GM12865 (cell line): ENCODE data around the gene DOCK1.

ENCODE experiments used
- DNase-seq: peaks from one replicate; pipeline ENCODE4 v3.0.0; 2010; ENCODE audit warnings: low read depth
- H3K4me3 ChIP-seq: 2 replicates; pipeline ENCODE4 v1.5.1; 2011; ENCODE audit warnings: mild to moderate bottlenecking, low read depth, low read length, control low read depth
- TF ChIP-seq, protein P1 (sequence below): IDR thresholded peaks from 2 replicates; pipeline ENCODE4 v1.5.1; 2011; ENCODE audit warnings: low read length, control low read depth, low read depth, inconsistent platforms; ENCODE audit not compliant: insufficient read depth; ENCODE audit errors: missing control alignments

Gene DOCK1

DNA sequence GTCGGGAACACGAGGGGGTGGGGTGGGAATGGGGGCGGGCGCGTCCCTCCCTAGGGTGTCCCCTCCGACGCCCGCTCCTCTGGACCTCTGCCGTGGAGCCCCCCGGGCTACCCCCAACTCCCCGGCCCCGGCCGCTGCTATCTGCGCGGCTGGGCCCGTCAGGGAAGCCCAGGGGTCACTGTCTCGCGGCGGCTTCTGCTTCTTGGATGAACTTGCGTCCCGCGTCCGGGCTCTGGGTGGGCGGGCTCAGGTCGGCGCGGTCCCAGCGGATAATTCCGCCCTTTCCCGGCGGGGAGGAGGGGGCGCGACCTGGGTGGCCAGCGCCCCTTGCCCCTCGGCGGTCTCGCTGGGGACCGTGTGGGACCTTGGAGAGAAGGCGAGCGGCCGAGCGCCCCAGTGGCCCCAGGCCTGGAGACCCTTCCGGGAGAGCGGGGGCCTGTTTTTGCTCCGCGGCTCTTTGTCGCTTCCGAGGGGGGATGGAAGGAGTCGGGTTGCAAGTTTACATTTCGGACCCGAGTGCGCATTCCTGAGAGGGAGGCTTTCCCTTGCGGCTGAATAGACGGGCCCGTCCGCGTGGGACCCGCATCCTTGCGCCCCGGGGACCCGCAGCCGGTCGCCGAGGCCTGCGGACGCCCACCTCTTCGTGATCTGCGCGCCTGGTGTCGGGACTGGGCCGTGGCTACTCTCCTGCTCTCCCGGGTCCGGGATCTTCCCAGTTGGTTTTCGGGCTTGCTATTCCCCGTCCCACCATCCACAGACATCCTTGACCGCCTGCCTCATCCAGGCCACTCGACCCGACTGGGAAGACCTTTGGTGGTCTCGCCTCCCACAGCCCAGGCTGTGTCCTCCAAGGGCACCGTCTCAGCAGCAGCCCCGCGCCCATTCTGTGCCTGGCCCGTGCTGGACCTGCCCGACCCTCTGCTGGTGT lies 812 bp downstream of the DOCK1 start:
- no peak overlapping the region for H3K4me3 ChIP-seq
- TF ChIP-seq, protein P1, sequence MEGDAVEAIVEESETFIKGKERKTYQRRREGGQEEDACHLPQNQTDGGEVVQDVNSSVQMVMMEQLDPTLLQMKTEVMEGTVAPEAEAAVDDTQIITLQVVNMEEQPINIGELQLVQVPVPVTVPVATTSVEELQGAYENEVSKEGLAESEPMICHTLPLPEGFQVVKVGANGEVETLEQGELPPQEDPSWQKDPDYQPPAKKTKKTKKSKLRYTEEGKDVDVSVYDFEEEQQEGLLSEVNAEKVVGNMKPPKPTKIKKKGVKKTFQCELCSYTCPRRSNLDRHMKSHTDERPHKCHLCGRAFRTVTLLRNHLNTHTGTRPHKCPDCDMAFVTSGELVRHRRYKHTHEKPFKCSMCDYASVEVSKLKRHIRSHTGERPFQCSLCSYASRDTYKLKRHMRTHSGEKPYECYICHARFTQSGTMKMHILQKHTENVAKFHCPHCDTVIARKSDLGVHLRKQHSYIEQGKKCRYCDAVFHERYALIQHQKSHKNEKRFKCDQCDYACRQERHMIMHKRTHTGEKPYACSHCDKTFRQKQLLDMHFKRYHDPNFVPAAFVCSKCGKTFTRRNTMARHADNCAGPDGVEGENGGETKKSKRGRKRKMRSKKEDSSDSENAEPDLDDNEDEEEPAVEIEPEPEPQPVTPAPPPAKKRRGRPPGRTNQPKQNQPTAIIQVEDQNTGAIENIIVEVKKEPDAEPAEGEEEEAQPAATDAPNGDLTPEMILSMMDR = no peak
- no peak for DNase-seq

DNA sequence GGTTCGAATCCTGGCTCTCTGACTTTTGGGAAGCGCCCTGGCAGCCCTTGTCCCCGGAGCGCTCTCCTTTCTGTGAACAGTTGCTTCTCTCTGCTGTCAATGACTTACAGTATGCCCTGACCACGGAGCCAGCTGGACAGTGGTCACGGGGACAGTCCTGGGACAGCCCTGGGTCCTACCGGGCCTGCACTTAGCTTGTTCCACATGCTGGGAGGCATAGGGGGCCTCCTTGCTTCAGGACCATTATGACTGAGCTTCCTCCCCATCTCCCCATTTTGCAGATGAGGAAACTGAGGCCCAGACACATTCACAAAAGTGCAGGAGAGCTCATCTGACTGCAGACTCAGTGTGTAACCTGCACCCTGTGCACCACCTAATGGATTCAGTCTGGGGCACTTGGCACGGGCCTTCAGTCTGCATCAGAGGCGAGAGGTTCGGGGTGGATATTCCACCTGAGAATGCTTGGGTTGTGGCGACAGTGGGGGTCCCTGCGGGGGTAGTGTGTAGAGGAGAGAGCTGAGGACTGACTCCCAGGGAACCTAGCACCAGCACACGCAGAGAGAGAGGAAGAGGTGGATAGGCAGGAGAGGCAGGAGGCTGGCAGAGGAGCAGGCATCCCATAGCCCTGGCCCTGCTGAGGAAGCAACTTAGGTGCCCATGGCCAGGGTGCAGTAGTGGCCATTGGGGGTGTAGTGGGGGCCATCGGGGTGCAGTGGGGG lies 1.6 kb downstream of the DOCK1 start:
- no peak overlapping the region for H3K4me3 ChIP-seq
- DNase-seq = no peak
- TF ChIP-seq, protein P1 = no peak

DNA sequence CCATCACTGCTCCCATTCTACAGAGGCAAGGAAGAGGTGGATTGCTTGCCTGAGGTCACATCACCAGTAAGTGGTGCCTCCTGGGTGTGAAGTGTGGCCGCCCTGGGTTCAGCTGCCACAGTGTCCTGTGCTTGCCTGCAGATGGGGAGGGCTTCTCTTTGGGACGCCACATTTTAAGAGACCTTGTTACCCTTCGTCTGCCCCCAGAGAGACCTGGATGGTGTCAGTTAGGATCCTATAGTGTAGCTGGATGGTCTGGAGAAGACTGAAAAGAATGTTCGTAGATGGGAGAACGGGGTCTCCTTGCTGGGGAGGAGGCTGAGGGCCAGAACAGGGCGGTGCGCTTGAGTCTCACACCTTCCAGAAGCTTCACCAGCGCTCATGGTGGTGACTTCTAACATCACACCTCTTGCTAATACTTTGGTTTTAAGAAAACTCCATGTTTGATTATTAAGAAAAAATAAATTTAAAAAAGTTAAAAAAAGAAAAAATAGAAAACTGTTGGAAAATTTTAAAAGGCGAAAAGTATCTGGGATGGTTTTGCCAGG lies 2.3 kb downstream of the DOCK1 start:
- H3K4me3 ChIP-seq = no peak overlapping the region
- TF ChIP-seq, protein P1 = no peak
- DNase-seq = no peak

DNA sequence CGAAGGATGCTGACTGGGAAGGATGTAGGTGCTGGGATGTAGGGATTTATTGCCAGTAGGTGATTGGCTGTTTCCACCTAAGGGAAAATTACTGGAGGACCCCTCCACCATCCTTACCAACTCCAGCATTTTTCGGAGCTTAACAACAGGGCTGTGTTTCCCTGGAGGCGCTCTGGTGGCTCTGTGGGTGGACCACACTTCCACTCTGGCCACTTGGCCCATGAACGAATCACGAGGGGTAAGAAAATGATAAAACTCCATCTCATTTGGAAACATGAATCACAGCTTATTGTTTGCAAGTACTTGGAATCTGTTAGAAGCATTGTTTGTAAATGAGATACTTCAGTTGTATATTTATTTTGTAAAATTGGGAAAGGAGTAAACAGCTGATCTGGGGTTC lies 3.0 kb downstream of the DOCK1 start:
- TF ChIP-seq, protein P1 = no peak
- no peak overlapping the region for H3K4me3 ChIP-seq
- no peak for DNase-seq

DNA sequence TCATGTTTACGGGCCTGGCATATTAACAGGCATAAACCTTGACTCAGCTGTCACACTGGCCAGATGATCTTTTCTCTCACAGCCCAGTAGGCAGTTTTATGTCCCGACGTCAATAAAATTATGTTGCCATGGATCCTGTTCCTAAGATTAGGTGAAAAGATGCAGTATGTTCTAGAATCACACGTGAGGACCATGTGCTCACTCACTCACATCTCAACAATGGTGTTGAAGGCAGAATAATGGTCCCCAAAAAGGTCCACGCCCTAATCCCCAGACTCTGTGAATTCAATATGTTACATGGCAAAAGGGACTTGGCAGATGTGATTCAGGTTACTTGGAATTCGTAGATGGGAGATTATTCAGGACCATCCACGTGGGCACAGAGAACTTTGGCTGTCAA lies 3.5 kb downstream of the DOCK1 start:
- no peak for DNase-seq
- H3K4me3 ChIP-seq = no peak overlapping the region
- TF ChIP-seq, protein P1 = no peak

DNA sequence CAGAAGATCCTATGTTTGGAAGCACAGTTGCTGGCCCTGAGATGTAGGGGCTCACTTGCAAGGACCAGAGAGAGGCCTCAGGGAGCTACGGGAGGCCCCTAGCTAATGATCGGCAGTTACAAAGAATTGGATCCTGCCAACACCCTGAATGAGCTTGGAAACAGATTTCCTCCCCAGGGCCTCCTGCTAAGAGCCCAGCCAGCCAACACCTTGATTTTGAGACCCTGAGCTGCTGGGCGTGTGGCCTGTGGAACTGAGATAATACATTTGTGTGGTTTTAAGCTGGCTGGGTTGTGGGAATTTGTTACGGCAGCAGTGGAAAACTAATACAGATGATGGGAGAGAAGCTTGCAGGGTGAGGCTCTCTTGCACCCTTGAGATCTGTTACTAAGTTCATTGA lies 3.9 kb downstream of the DOCK1 start:
- no peak for DNase-seq
- TF ChIP-seq, protein P1 = no peak
- no peak overlapping the region for H3K4me3 ChIP-seq
